KOPT-K1 (cell line): ENCODE measurements around the gene ALG5.

Experiments
- H3K27ac ChIP-seq: fragments of 200-600 bp; sonication (generic); 2 replicates; pipeline ENCODE4 v1.5.1; 2016; ENCODE audit warnings: antibody characterized with exemption, mild to moderate bottlenecking, low read depth, low read length; ENCODE audit not compliant: poor library complexity, severe bottlenecking
- H3K36me3 ChIP-seq: fragments of 200-600 bp; sonication (generic); 2 replicates; pipeline ENCODE4 v1.5.1; 2017; ENCODE audit warnings: antibody characterized with exemption, mild to moderate bottlenecking, low read length, moderate library complexity; ENCODE audit not compliant: insufficient read depth
- H3K9me3 ChIP-seq: fragments of 200-600 bp; sonication (generic); 2 replicates; pipeline ENCODE4 v1.5.1; 2017; ENCODE audit warnings: antibody characterized with exemption, low read length, mild to moderate bottlenecking; ENCODE audit not compliant: insufficient read depth, poor library complexity, severe bottlenecking

ALG5 gene

DNA sequence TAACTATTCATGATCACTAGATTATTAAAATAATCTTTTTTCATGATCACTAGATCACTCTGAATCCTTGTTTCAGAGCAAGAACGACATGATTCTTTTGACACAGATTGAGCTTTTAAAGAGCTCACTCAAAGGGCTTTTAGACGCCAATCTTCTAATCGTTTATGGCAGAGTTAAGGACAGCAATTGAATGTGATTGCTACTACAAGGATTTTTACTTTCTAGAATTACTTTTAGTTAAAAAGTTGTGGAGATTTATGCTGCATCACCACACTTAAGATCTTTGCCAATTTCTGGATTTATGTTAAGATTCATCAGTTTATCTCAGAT is 2.7 kb upstream of the ALG5 start:
- peaks cover 46% of the 10 kb centered on the region for H3K36me3 ChIP-seq
- H3K9me3 ChIP-seq = no peaks in the 10 kb centered on the region
- peak overlapping the region; percentile 95 for H3K27ac ChIP-seq

DNA sequence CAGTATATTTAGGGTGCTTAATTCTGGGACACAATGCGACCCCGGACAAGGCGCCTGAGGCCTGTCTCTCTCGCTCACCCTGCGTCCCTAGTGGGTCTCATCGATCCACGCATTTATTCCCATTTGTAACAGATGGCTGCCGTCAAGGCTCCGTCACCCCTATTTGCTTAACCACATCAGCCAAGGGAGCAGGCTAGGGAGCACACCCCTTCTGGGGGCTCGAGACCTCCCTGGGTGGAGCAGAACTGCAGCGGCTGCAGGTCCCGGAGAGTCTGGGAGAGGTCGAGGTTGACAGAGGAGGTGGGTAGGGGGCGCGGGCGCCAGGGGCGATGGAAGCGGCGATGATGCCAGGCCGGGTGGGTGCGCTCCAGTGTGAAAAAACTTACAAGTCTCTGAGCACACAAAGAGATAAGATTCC is 507 bp downstream of the ALG5 start:
- H3K27ac ChIP-seq = peak overlapping the region; percentile 95
- H3K36me3 ChIP-seq = peaks cover 44% of the 10 kb centered on the region
- no peaks in the 10 kb centered on the region for H3K9me3 ChIP-seq

DNA sequence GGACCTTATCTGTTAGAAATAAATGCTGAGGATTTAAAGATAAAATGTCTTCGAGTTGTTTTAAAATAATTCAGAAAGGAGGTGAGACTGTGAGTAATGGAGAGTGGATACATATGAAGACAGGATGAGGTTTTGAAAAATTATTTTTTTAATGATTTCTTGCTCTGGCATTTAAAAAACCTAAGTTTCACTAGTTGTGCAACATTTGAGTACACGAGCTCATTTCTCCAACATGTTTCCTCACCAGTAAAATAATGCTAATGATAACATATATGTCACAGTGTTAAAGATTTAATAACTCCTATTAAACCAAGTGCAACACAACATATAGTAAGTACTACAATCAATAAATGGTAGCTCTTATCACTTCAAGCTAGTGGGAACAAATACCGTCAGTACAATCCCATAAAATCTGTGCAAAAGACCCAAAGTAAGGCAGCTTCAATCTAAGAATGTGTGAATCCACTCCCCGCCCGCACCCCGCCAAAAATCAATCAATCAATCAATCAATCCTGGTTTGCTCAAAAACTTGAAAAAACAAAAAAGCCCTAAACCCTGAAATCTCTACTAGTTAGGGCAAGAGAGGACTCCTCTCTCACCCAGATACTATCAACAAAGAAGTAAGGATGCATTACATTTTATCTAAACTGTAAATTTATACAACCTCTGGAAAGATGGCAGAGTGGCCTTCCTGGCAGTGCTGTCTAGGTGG is 1.3 kb downstream of the ALG5 start:
- Histone ChIP-seq H3K27ac (peak overlapping the region; percentile 95), H3K9me3 (no peaks in the 10 kb centered on the region), H3K36me3 (peaks cover 44% of the 10 kb centered on the region)

DNA sequence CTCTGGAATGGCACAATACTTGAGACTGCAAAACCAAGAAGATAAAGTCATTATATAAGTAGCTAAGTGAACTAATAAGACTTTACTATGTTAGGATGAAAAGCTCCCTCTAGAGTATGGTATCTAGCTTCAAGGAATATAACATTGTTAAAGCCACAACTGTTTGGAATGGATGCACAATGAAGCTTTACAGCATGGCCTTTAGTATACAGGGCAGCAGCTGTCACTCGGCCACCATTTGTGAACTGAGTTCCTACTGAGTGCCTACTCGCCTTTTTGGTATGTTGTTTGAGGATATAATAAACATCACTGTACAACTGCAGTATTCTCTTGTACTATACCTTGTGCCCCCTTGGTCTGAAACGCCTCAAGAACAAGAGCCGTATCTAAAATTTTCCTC is 6.8 kb downstream of the ALG5 start:
- Histone ChIP-seq H3K27ac (no peak overlapping the region), H3K9me3 (no peaks in the 10 kb centered on the region), H3K36me3 (peaks cover 94% of the 10 kb centered on the region)

DNA sequence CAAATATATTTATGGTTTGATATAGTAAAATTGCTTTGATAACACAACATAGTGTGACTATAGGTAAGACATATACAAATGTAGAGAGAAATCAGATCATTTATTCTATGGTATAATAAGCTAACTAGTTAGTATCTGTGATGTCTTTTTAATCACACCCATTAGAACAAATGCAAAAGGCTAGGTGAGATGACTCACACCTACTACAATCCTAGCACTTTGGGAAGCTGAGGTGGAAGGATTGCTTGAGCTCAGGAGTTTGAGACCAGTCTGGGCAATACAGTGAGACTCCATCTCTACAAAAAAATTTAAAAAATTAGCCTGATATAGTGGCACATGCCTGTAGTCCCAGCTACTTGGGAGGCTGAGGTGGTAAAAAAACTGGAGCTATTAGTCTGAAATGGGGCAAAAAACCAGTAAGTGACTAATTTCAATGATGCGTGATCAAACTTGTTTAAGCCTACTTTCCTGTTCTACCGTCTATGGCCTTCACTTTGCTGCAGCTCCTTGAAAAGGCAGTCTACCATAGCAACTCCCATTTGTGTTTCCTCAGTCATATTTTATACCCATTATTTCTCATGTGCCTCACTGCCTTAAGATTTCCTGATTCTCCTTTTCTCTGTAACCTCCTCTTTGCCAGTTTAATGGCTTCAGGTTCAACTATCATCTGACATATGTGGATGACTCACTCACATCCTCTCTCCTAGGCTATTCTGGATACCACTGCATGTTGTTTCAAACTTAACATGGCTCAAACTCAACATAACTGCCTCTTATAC is 12.5 kb downstream of the ALG5 start:
- peaks cover 98% of the 10 kb centered on the region for H3K36me3 ChIP-seq
- no peaks in the 10 kb centered on the region for H3K9me3 ChIP-seq
- no peak overlapping the region for H3K27ac ChIP-seq

DNA sequence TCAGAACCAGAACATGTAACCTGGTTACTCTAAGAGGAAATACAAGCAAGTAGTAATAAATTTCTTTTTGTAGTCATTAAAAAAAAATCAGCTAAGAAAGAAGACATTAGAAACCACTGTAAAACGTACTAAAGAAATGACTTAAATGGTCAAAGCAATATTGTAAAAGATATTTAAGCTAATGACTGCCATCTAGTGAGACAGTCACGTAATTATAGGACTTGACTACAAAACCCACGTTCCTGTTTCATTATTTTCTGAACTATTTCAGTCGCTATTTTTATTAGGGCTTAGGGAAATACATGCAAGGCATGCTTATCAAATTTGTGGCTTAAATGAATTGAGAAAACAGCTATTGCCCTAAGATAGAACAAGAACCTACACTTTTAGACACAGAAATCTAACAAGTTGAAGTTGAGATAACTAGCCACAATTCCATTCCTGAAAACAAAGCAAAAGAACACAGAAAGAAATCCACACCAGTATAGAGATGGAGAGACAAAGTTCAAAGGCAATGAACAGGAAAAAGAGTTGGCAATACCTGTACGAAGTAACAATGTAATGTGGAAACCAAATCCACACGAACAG is 17.9 kb downstream of the ALG5 start:
- Histone ChIP-seq H3K9me3 (peaks cover 2% of the 10 kb centered on the region), H3K36me3 (peaks cover 95% of the 10 kb centered on the region), H3K27ac (no peak overlapping the region)

DNA sequence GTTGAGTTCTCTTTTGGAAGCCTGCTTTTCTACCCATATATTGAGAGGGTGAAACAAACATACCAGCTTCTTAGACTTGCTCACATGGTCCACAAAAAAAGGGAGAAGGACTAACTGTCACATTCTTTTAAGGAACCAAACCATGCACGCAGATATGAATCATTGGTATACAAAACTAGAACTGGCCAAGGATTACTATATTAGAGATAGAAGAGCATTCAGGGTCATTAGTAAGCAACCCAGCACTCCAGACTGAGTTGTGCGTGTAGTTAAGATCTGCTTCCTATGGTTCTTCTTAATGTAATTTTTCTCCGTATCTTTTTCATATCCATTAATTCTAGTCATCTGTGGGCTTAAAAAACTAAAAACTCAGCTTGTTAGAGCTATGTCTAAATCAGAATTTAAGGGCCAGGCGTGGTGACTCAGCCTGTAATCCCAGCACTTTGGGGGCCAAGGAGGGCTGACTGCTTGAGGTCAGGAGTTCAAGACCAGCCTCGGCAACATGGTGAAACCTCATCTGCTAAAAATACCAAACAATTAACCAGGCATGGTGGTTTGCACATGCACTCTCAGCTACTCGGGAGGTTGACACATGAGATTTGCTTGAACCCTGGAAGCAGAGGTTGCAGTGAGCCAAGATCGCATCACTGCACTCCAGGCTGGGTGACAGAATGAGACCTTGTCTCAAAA is 19.6 kb downstream of the ALG5 start:
- H3K27ac ChIP-seq = no peak overlapping the region
- peaks cover 95% of the 10 kb centered on the region for H3K36me3 ChIP-seq
- H3K9me3 ChIP-seq = peaks cover 15% of the 10 kb centered on the region

DNA sequence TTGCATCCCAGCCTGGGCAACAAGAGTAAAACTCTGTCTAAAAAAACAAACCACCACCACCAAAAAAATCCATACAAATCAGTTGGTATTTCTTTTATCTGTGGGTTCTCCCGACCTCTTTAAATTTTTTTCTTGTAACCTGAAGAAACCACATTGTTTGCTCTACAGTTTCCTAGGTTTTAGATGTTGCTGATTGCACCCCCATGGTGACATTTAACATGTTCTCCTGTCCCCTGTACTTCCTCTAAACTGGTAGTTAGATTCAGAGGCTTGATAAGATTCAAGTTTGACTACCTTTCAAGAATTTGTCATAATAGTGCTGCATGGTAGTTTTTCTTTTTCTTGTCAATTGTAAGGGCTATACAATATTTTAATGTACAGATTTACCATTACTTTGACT is 24.0 kb downstream of the ALG5 start:
- H3K9me3 ChIP-seq = peaks cover 15% of the 10 kb centered on the region

DNA sequence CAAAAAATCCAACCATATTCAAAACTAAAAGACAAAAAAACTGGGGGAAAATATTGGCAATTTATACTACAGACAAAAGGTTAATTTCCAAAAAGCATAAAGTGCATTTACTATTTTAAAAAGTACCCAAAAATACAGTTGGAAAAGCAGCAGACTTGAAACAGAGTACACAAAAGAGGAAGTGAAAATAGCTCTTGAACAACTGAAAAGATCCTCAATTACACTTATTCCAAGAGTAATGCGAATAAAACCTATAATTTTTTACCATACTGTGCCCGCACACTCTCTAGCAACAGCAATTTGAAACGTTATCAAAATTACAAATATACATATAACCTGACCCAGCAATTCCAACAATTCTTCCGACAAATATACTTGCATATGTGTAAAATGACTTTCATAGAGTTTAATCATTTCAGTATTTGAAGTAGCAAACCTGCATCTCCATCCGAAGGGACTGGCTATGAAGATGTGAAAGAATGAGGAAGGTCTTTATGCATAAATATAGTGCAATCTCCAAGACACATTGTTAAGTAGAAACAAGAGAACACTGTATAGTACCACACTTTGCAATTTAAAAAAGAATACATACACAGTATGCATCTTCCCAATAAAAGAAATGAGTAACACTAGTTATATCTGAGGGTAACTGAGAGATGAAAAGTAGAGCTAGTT is 25.4 kb downstream of the ALG5 start:
- Histone ChIP-seq H3K9me3 (peaks cover 15% of the 10 kb centered on the region), H3K27ac (no peak overlapping the region), H3K36me3 (peaks cover 92% of the 10 kb centered on the region)

More for the DNA sequence above, 24.0 kb downstream of the ALG5 start:
- no peak overlapping the region for H3K27ac ChIP-seq
- peaks cover 94% of the 10 kb centered on the region for H3K36me3 ChIP-seq

DNA sequence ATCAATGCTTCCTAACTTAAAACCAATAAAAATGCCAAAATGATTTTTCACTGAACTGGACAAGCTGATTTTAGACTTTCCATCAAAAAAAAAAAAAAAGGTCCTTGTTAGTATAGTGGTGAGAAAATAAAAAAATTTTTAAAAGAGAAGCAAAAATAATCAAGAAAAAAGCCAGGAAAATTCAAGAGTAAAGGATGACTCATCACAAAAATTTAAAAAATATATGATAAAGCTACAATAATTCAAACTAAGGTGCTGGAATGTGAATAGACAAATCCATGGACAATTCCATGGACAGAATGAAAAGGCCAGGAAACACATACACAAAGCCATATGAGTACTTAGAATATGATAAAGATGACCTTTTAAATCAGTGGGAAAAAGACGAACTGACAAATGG is 26.1 kb downstream of the ALG5 start:
- peaks cover 15% of the 10 kb centered on the region for H3K9me3 ChIP-seq
- peaks cover 89% of the 10 kb centered on the region for H3K36me3 ChIP-seq
- H3K27ac ChIP-seq = no peak overlapping the region

DNA sequence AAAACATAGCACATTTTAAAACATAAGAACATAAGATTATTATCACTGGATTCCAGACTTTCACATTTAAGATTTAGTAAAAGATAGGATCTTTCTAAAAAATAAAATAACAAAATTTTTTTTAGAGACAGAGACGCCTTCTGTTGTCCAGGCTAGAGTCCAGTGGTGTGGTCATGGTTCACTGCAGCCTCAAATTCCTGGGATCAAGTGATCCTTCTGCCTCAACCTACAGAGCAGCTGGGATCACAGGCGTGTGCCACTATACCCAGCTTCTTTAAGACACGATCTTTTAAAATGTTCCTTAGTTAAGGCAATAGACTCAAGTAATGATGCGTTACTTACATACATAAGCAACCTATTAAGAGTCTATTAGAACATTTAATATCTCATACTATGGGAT is 32.7 kb downstream of the ALG5 start:
- H3K9me3 ChIP-seq = no peaks in the 10 kb centered on the region
- peaks cover 93% of the 10 kb centered on the region for H3K36me3 ChIP-seq
- no peak overlapping the region for H3K27ac ChIP-seq

DNA sequence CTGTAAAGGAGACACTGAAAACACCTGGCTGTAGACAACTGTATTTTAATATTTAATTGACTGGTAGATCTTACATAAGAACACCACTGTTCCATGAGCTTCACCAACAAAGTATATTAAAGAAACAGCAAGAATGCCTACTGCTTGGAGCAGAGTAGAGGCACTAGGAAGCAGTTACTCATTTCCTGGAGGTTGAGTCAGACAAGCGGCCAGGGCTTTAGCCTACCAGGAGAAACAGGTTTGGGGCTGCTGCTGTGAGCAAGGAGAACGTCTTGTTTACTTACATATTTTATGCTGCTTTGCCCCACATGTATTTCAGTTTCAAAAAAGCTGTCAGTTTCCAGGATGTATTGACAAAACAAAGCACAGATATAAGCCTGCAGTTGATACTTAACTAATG is 33.4 kb downstream of the ALG5 start:
- Histone ChIP-seq H3K9me3 (no peaks in the 10 kb centered on the region), H3K36me3 (peaks cover 93% of the 10 kb centered on the region), H3K27ac (no peak overlapping the region)

DNA sequence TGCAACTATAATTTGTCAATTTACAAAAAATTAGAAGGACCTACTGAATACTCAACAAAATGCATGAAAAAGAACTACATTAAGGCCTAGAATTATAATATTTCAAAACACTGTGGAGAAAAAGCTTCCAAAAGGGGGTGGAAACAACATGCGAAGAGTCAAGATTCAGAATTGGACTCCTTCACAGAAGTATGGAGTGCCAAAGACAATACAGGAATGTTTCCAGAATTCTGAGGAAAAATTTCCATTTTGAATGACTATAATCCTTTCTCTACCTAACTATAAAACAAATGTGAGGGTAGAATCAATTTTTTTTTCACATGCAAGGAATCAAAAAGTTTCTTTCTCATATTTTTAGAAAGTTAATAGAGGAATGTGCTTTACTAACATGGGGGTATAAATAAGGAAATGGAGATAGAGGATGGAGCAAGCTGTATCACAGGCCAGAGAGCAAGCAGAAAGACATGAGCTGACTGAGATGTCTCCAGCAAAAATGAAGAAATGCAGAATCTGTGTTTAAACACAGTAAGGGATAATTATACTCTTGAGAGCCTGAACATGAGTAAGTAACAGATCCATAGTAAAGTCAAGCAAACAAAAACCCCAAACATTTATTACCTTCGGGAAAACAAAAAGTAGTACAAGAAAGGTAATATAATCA is 39.6 kb downstream of the ALG5 start:
- no peaks in the 10 kb centered on the region for H3K9me3 ChIP-seq
- H3K36me3 ChIP-seq = peaks cover 78% of the 10 kb centered on the region
- no peak overlapping the region for H3K27ac ChIP-seq

DNA sequence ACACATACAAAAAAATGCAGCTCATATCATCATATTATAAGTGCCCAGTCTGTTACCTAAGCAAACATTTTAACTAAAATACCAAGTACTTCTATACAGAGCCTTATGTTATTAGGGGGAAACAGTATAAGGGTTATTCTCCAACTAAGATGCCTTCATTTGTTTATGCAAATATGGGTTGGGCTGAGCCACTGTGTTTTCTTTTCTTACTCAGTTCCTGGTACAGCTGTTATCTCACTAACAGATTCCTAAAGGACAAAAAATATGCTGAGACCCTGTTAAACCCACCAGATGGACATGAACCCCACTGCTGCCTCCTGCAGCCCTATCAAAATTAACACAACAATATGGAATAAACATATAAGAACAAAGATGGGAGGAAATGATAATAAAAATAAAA is 44.6 kb downstream of the ALG5 start:
- H3K9me3 ChIP-seq = no peaks in the 10 kb centered on the region
- H3K36me3 ChIP-seq = peaks cover 81% of the 10 kb centered on the region
- H3K27ac ChIP-seq = no peak overlapping the region
